ENCODE data around the gene C21orf58. TPM values are rescaled to one million over a fixed set of nuclear protein-coding genes. Genes with fewer than 3 reads are reported as not detected.

C21orf58 gene
- total RNA-seq, 1 donor from 2014 or later: 0.53 TPM

DNA sequence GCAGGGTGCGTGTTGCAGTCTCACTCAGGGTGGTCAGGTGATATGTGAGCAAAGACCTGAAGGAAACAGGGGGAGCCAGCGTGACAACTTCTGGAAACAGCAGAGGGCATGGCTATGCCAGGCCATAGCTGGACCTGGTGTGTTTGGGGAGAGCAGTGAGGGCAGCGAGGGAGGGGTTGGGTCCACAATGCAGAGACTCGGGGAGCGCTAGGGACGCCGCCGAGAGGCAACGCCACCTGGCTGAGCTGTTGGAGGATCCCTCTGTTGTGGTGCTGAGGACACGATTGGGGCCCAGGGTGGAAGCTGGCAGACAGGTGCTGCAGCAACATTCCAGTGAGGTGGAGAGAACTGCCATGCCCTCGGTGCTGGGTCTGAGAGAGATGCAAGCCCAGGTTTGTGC is 68.5 kb downstream of the C21orf58 start:
- FAIRE-seq: no peak
- no peak for DNase-seq (ENCODE audit: low read depth)
- peaks cover 39% of the 10 kb centered on the region for H3K36me3 ChIP-seq (ENCODE audit: control insufficient read depth, insufficient read depth, low read length)

DNA sequence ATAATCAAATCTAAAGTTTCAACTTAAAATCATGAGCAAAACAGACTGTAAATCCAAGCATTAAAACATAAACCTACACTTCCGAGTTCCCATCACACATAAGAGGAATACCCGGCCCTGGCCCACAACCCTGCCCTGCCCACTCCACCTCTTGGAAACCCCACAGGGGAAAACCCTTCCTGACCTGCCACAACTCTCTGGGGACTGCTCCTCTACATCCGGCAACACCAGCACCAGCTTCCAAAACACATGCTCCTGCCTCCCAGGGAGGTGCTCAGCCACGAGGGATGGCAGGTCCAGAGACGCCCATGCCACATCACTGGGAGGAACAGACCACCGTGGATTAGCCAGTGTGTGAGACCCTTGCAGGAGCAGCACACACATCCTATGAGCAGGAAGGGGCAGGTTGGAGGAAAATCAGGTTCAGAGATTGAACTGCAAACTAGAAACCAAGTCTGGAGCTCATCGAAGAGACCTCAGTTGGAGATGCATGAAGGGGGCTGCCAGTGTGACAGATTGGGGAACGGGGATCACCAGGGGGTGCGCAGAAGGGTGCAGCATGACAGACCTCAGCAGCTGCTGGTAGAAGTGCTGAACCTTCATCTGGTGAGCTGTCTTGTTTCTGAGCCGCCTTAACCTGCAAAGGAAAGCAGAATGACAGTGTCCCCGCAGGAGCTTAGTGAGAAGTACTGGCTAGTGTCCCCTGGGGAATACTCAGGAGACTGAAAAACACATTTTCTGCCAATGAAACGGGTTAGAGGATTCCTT is 69.3 kb downstream of the C21orf58 start:
- DNase-seq (ENCODE audit: low read depth) (no peak), FAIRE-seq (no peak)
- no peak overlapping the region for H3K4me3 ChIP-seq (ENCODE audit: low read depth, low read length)
- H3K36me3 ChIP-seq (ENCODE audit: control insufficient read depth, insufficient read depth, low read length): peaks cover 40% of the 10 kb centered on the region
- H3K27me3 ChIP-seq (ENCODE audit: control insufficient read depth, insufficient read depth, low read length): no peaks in the 10 kb centered on the region
- TF ChIP-seq, protein P1, sequence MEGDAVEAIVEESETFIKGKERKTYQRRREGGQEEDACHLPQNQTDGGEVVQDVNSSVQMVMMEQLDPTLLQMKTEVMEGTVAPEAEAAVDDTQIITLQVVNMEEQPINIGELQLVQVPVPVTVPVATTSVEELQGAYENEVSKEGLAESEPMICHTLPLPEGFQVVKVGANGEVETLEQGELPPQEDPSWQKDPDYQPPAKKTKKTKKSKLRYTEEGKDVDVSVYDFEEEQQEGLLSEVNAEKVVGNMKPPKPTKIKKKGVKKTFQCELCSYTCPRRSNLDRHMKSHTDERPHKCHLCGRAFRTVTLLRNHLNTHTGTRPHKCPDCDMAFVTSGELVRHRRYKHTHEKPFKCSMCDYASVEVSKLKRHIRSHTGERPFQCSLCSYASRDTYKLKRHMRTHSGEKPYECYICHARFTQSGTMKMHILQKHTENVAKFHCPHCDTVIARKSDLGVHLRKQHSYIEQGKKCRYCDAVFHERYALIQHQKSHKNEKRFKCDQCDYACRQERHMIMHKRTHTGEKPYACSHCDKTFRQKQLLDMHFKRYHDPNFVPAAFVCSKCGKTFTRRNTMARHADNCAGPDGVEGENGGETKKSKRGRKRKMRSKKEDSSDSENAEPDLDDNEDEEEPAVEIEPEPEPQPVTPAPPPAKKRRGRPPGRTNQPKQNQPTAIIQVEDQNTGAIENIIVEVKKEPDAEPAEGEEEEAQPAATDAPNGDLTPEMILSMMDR (IDR thresholded peaks at IDR 0.05; ENCODE audit: insufficient read depth, low read length, severe bottlenecking): no peak

More for the DNA sequence above, 68.5 kb downstream of the C21orf58 start:
- Histone ChIP-seq H3K27me3 (ENCODE audit: control insufficient read depth, insufficient read depth, low read length) (no peaks in the 10 kb centered on the region), H3K4me3 (ENCODE audit: low read depth, low read length) (no peak overlapping the region)
- TF ChIP-seq, protein P1 (IDR thresholded peaks at IDR 0.05; ENCODE audit: insufficient read depth, low read length, severe bottlenecking): no peak

DNA sequence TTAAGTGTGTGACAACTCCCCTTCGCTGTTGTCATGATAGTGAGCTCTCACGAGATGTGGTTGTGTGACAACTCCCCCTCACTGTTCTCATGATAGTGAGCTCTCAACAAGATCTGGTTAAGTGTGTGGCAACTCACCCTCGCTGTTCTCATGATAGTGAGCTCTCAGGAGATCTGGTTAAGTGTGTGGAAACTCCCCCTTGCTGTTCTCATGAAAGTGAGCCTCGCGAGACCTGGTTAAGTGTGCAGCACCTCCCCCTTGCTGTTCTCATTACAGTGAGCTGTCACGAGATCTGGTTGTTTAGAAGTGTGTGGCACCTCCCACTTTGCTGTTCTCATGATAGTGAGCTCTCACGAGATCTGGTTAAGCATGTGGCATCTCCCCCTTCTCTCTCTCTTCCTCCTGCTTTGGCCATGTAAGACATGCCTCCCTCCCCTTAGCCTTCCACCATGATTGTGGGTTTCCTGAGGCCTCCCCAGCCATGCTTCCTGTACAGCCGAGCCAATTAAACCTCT is 70.0 kb downstream of the C21orf58 start:
- TF ChIP-seq, protein P1 (IDR thresholded peaks at IDR 0.05; ENCODE audit: insufficient read depth, low read length, severe bottlenecking): no peak
- FAIRE-seq (peak; percentile 13), DNase-seq (ENCODE audit: low read depth) (no peak)
- peaks cover 35% of the 10 kb centered on the region for H3K36me3 ChIP-seq (ENCODE audit: control insufficient read depth, insufficient read depth, low read length)
- H3K27me3 ChIP-seq (ENCODE audit: control insufficient read depth, insufficient read depth, low read length): no peaks in the 10 kb centered on the region
- H3K4me3 ChIP-seq (ENCODE audit: low read depth, low read length): no peak overlapping the region

DNA sequence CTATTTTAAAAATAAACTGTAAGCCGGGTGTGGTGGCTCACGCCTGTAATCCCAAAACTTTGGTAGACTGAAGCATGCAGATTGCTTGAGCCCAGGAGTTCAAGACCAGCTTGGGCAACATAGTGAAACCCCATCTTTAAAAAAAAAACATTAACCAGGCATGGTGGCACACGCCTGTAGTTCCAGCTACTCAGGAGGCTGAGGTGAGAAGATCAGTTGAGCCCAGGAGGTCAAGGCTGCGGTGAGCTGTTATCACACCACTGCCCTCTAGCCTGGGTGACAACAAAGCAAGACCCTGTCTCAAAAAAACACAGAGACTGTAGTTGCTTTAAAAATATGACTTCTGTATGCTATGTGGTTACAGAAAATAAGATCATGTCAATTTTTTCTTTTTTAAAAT is 70.8 kb downstream of the C21orf58 start:
- FAIRE-seq (no peak), DNase-seq (ENCODE audit: low read depth) (no peak)
- TF ChIP-seq, protein P1 (IDR thresholded peaks at IDR 0.05; ENCODE audit: insufficient read depth, low read length, severe bottlenecking): no peak

More for the DNA sequence above, 70.8 kb downstream of the C21orf58 start:
- H3K36me3 ChIP-seq (ENCODE audit: control insufficient read depth, insufficient read depth, low read length): peaks cover 38% of the 10 kb centered on the region
- no peak overlapping the region for H3K4me3 ChIP-seq (ENCODE audit: low read depth, low read length)
- H3K27me3 ChIP-seq (ENCODE audit: control insufficient read depth, insufficient read depth, low read length): no peaks in the 10 kb centered on the region

Other genes with a start within 250 kb of the C21orf58 start
- gene COL6A2, start 225.8 kb downstream of the C21orf58 start, total RNA-seq: 1.0 and 12.6 TPM in 2 replicates
- not detected in 2 replicates for gene FTCD, start 168.3 kb downstream of the C21orf58 start, total RNA-seq
- gene SPATC1L, start 139.4 kb downstream of the C21orf58 start, total RNA-seq: 0.64 and 1.1 TPM in 2 replicates
- 29.6 and 43.7 TPM in 2 replicates for gene LSS, start 95.1 kb downstream of the C21orf58 start, total RNA-seq
- 70.8 and 80.5 TPM in 2 replicates for gene MCM3AP, start 38.3 kb downstream of the C21orf58 start, total RNA-seq
- gene YBEY, start 37.5 kb downstream of the C21orf58 start, total RNA-seq: 15.4 and 17.4 TPM in 2 replicates
- 11.1 and 11.3 TPM in 2 replicates for gene PCNT, start 286 bp upstream of the C21orf58 start, total RNA-seq
- gene DIP2A, start 135.0 kb upstream of the C21orf58 start, total RNA-seq: 28.2 and 35.5 TPM in 2 replicates